Measurements from ENCODE around the gene KRTAP5-11.
"Not testable (repeated sequence)": the region's sequence is repeated elsewhere in the genome, so short reads cannot be mapped to it uniquely, and the experiment has no call there.

GRCh38 chr11:71566626-71567599, 15.8 kb downstream of the KRTAP5-11 start:
- not testable (repeated sequence) for TF ChIP-seq CTCF (conservative IDR thresholded peaks at IDR 0.05; ENCODE audit: low read depth, low read length); EZH2 (IDR thresholded peaks at IDR 0.05; ENCODE audit: borderline replicate concordance, low read depth, low read length, poor library complexity, severe bottlenecking)
